GM13976 (cell line): ENCODE data around the gene ARHGAP26.

Experiments
- DNase-seq: peaks from one replicate; pipeline ENCODE4 v3.0.0; 2012; ENCODE audit warnings: low spot score
- in situ Hi-C: fragments of 300-500 bp; cut with MboI; formaldehyde crosslinking; loops from one replicate; pipeline ENCODE4 v1.12.0; 2022; ENCODE audit warnings: low sequenced_read_pairs, mixed read lengths, inconsistent platforms; ENCODE audit not compliant: unreplicated experiment
- TF ChIP-seq, protein P1 (sequence below): IDR thresholded peaks from 2 replicates; pipeline ENCODE4 v1.5.1; 2012; ENCODE audit warnings: borderline replicate concordance, mild to moderate bottlenecking; ENCODE audit not compliant: insufficient read depth; ENCODE audit errors: extremely low read depth, missing control alignments, control extremely low read depth

ARHGAP26 gene

GRCh38 chr5:143037071-143037470, 266.9 kb downstream of the ARHGAP26 start:
- in situ Hi-C loops: no loop called here
- DNase-seq: no peak
- TF ChIP-seq, protein P1, sequence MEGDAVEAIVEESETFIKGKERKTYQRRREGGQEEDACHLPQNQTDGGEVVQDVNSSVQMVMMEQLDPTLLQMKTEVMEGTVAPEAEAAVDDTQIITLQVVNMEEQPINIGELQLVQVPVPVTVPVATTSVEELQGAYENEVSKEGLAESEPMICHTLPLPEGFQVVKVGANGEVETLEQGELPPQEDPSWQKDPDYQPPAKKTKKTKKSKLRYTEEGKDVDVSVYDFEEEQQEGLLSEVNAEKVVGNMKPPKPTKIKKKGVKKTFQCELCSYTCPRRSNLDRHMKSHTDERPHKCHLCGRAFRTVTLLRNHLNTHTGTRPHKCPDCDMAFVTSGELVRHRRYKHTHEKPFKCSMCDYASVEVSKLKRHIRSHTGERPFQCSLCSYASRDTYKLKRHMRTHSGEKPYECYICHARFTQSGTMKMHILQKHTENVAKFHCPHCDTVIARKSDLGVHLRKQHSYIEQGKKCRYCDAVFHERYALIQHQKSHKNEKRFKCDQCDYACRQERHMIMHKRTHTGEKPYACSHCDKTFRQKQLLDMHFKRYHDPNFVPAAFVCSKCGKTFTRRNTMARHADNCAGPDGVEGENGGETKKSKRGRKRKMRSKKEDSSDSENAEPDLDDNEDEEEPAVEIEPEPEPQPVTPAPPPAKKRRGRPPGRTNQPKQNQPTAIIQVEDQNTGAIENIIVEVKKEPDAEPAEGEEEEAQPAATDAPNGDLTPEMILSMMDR: no peak

DNA sequence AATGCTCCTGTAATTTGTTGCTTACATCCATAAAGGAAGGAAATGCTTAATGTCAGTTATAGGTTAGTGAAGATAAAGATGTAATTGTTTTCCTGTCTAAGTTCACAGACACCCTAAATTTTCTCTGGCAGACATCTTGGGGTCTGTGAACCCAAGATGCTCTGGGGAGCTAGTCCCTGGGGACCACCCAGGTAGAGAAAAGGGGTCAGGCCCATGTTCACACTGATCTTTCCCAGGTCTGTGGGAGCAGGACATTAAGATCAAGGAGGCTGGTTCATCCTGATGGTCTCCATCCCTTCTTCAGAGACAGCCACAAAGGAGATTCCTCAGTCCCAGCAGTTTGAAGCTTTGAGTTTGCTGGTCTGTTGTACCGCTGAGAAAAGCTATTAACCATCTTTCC, 267.5 kb downstream of the ARHGAP26 start:
- in situ Hi-C loops: no loop called here
- TF ChIP-seq, protein P1: no peak
- no peak for DNase-seq

- TF ChIP-seq, protein P1: no peak
- no peak for DNase-seq
- in situ Hi-C loops: no loop called here
These were observed 270.4 kb downstream of the ARHGAP26 start for GRCh38 chr5:143040622-143041021.

DNA sequence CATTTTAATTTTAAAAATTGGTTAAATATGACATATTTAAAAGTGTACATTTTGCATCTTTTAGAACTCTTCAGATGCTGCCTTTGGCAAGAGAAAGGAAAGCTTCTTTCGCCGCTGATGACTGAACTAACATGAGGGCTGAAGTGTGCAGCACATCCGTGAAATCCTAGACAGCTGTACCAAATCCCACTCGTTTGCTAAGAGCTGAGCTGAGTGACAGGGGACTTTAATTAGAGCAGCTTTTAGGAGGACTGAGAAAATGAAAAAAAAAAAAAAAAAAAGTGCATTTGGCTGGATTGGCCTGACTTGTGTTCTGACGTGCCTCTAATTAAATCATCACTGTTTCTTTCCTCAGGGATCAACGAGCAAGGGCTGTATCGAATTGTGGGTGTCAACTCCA, 271.3 kb downstream of the ARHGAP26 start:
- TF ChIP-seq, protein P1: no peak
- no peak for DNase-seq
- in situ Hi-C loops: no loop called here

GRCh38 chr5:143041972-143042770, 272.0 kb downstream of the ARHGAP26 start:
- TF ChIP-seq, protein P1: no peak
- in situ Hi-C loops: no loop called here
- DNase-seq: no peak

GRCh38 chr5:143044265-143044664, 274.1 kb downstream of the ARHGAP26 start:
- TF ChIP-seq, protein P1: no peak
- in situ Hi-C loops: no loop called here
- DNase-seq: no peak
